Esophagus squamous epithelium (tissue), 4 donors: ENCODE measurements around the gene PRKAR1B.

ENCODE experiments used
- CTCF ChIP-seq, 6 experiments: fragments of 450-650 bp in 4 of 6; fragments of 200-600 bp in 2 of 6; sonication (generic) in 2 of 6; IDR thresholded peaks; one replicate each; pipeline ENCODE4 v1.5.1; 2016 to 2019; ENCODE audit warnings: antibody characterized with exemption in 6 of 6, mild to moderate bottlenecking in 4 of 6, moderate library complexity in 4 of 6
- POLR2A ChIP-seq, 4 donors: fragments of 450-650 bp; IDR thresholded peaks; one replicate each; pipeline ENCODE4 v1.6.1; 2017; ENCODE audit warnings: antibody characterized with exemption in 4 of 4, mild to moderate bottlenecking in 4 of 4, moderate library complexity in 3 of 4

- no peak for TF ChIP-seq CTCF (IDR thresholded peaks at IDR 0.05)
- no peak for TF ChIP-seq POLR2A (IDR thresholded peaks at IDR 0.05)
These were observed 30.1 kb downstream of the PRKAR1B start for GRCh38 chr7:696812-697551.
